Kidney epithelial cell (primary cell): ENCODE results near the gene DEF6. TPM values are rescaled to one million over a fixed set of nuclear protein-coding genes. Genes with fewer than 3 reads are reported as not detected.
A peak's percentile ranks its signal among the peaks of the same experiment; 100 is the strongest.

ENCODE experiments used
- DNase-seq: peaks from one replicate; pipeline ENCODE4 v3.0.0-alpha.2; 2010; ENCODE audit warnings: low read depth
- H3K27me3 ChIP-seq: 2 replicates; pipeline ENCODE4 v1.6.0; 2011; ENCODE audit warnings: low read length; ENCODE audit not compliant: control insufficient read depth, insufficient read depth
- H3K36me3 ChIP-seq: 2 replicates; pipeline ENCODE4 v1.5.1; 2011; ENCODE audit warnings: low read length; ENCODE audit not compliant: control insufficient read depth, insufficient read depth
- H3K4me3 ChIP-seq: 2 replicates; pipeline ENCODE4 v1.5.1; 2011; ENCODE audit warnings: low read depth, mild to moderate bottlenecking, control low read depth, low read length
- CTCF ChIP-seq: IDR thresholded peaks from 2 replicates; pipeline ENCODE4 v1.5.1; 2011; ENCODE audit warnings: mild to moderate bottlenecking, moderate library complexity, low read length, control low read depth, inconsistent platforms; ENCODE audit not compliant: insufficient read depth, poor library complexity, severe bottlenecking
- total RNA-seq: library from RNA; depleted of rRNA; stranded (reverse); fragments of >200 nt; gene quantifications from 2 replicates; pipeline ENCODE4 v1.2.3, GENCODE V29; 2015

The DEF6 gene
- total RNA-seq, 1 donor from 2014 or later: 3.2 TPM

- DNase-seq: no peak
- Histone ChIP-seq H3K36me3 (peaks cover 4% of the 10 kb centered on the region), H3K27me3 (no peaks in the 10 kb centered on the region), H3K4me3 (no peak overlapping the region)
- TF ChIP-seq CTCF: peak; percentile 86
Observed at GRCh38 chr6:35294308-35294945, 3.2 kb upstream of the DEF6 start.

- no peak for DNase-seq
- Histone ChIP-seq H3K36me3 (peaks cover 4% of the 10 kb centered on the region), H3K4me3 (no peak overlapping the region), H3K27me3 (no peaks in the 10 kb centered on the region)
- TF ChIP-seq CTCF: no peak
Observed at GRCh38 chr6:35295036-35295435, 2.6 kb upstream of the DEF6 start.

GRCh38 chr6:35295521-35296315, 1.9 kb upstream of the DEF6 start:
- TF ChIP-seq CTCF: no peak
- DNase-seq: no peak
- Histone ChIP-seq H3K4me3 (no peak overlapping the region), H3K27me3 (no peaks in the 10 kb centered on the region), H3K36me3 (peaks cover 4% of the 10 kb centered on the region)

GRCh38 chr6:35296931-35297600, 552 bp upstream of the DEF6 start:
- Histone ChIP-seq H3K36me3 (peaks cover 4% of the 10 kb centered on the region), H3K4me3 (no peak overlapping the region), H3K27me3 (no peaks in the 10 kb centered on the region)
- no peak for DNase-seq
- TF ChIP-seq CTCF: no peak

- Histone ChIP-seq H3K36me3 (peaks cover 4% of the 10 kb centered on the region), H3K4me3 (no peak overlapping the region), H3K27me3 (no peaks in the 10 kb centered on the region)
- no peak for DNase-seq
- no peak for TF ChIP-seq CTCF
Observed at GRCh38 chr6:35298625-35299140, 1.1 kb downstream of the DEF6 start.
